IMR-90 (cell line): ENCODE results near the gene ATP11B. TPM values are rescaled to one million over a fixed set of nuclear protein-coding genes. Genes with fewer than 3 reads are reported as not detected.

Source experiments
- ATAC-seq: fragments of 200-7000 bp; cut with Tn5 transposase; 2 replicates; pipeline ENCODE4 v1.9.1; 2020; ENCODE audit warnings: low read depth, mild to moderate bottlenecking, moderate library complexity
- BruUV-seq: library from RNA; stranded (reverse); fragments of 400-500 nt; replicated peaks from 2 replicates; lab custom pipeline; 2021; lab: Mats Ljungman, UMichigan
- CTCF ChIA-PET: fragments of 300-600 bp; formaldehyde crosslinking; extraction: SDS; loops from one replicate; lab custom pipeline; 2021; ENCODE audit warnings: antibody characterized with exemption; lab: Yijun Ruan, JAX
- POLR2A ChIA-PET: fragments of 300-600 bp; sonication (Branson Sonifier 250); formaldehyde crosslinking; loops from one replicate; lab custom pipeline; 2022; ENCODE audit warnings: antibody characterized with exemption; ENCODE audit not compliant: unreplicated experiment; lab: Charles Lee
- DNase-seq: peaks from one replicate; pipeline ENCODE4 v3.0.0; 2013
- H2AFZ ChIP-seq: replicated peaks from 2 replicates; pipeline ENCODE3; 2013; ENCODE audit warnings: low read length, mild to moderate bottlenecking; ENCODE audit not compliant: poor library complexity
- H2AK5ac ChIP-seq: 2 replicates; pipeline ENCODE4 v1.6.1; 2013; ENCODE audit warnings: low read depth, low read length, inconsistent platforms
- H2AK9ac ChIP-seq: replicated peaks from 2 replicates; pipeline ENCODE3; 2013; ENCODE audit warnings: mild to moderate bottlenecking, low read depth, low read length, moderate library complexity; ENCODE audit not compliant: poor library complexity
- H2BK120ac ChIP-seq: 2 replicates; pipeline ENCODE4 v1.6.1; 2013; ENCODE audit warnings: low read depth, low read length, inconsistent platforms
- H2BK15ac ChIP-seq: 3 replicates; pipeline ENCODE4 v1.6.1; 2013; ENCODE audit warnings: low read depth, low read length, inconsistent platforms
- H2BK20ac ChIP-seq: 2 replicates; pipeline ENCODE4 v1.6.1; 2013; ENCODE audit warnings: low read depth, mild to moderate bottlenecking, inconsistent platforms, low read length, moderate library complexity
- H2BK5ac ChIP-seq: 2 replicates; pipeline ENCODE4 v1.6.1; 2013; ENCODE audit warnings: mild to moderate bottlenecking, low read depth, low read length, inconsistent platforms; ENCODE audit not compliant: poor library complexity, severe bottlenecking
- H3K14ac ChIP-seq: replicated peaks from 2 replicates; pipeline ENCODE4 v1.6.1; 2013; ENCODE audit warnings: low read depth, low read length, inconsistent platforms
- H3K18ac ChIP-seq: 2 replicates; pipeline ENCODE4 v1.6.1; 2013; ENCODE audit warnings: low read depth, low read length, control low read depth
- H3K23ac ChIP-seq: 2 replicates; pipeline ENCODE4 v1.6.1; 2013; ENCODE audit warnings: low read depth, low read length, inconsistent platforms
- H3K27ac ChIP-seq: 2 replicates; pipeline ENCODE4 v1.5.1; 2013; ENCODE audit warnings: mild to moderate bottlenecking, control low read depth, low read length; ENCODE audit not compliant: insufficient read depth
- H3K27me3 ChIP-seq: 2 replicates; pipeline ENCODE4 v1.6.1; 2013; ENCODE audit warnings: low read length; ENCODE audit not compliant: control insufficient read depth, insufficient read depth
- H3K36me3 ChIP-seq: 2 replicates; pipeline ENCODE4 v1.6.1; 2013; ENCODE audit warnings: low read length, mixed read lengths; ENCODE audit not compliant: control insufficient read depth, insufficient read depth
- H3K4ac ChIP-seq: 2 replicates; pipeline ENCODE4 v1.6.1; 2013; ENCODE audit warnings: low read depth, low read length, inconsistent platforms
- H3K4me1 ChIP-seq: 2 replicates; pipeline ENCODE4 v1.6.1; 2013; ENCODE audit warnings: low read length, mixed read lengths; ENCODE audit not compliant: control insufficient read depth, insufficient read depth
- H3K4me2 ChIP-seq: 2 replicates; pipeline ENCODE4 v1.6.1; 2013; ENCODE audit warnings: low read depth, mild to moderate bottlenecking, control low read depth, low read length, moderate library complexity
- H3K4me3 ChIP-seq: 2 replicates; pipeline ENCODE4 v1.5.1; 2013; ENCODE audit warnings: low read depth, mild to moderate bottlenecking, control low read depth, low read length, moderate library complexity; ENCODE audit not compliant: insufficient read depth
- H3K56ac ChIP-seq: 2 replicates; pipeline ENCODE4 v1.6.1; 2013; ENCODE audit warnings: low read length, inconsistent platforms; ENCODE audit not compliant: insufficient read depth; ENCODE audit errors: extremely low read depth
- H3K79me1 ChIP-seq, 2 experiments: 2 replicates each; pipeline ENCODE4 v1.6.1; 2013; ENCODE audit warnings: low read length in 2 of 2, inconsistent platforms in 1 of 2, low read depth in 1 of 2
- H3K9ac ChIP-seq: 2 replicates; pipeline ENCODE4 v1.6.1; 2013; ENCODE audit warnings: low read depth, low read length, control low read depth
- H3K9me1 ChIP-seq: 2 replicates; pipeline ENCODE4 v1.6.1; 2013; ENCODE audit warnings: low read length, inconsistent platforms; ENCODE audit not compliant: insufficient read depth
- H3K9me3 ChIP-seq: 2 replicates; pipeline ENCODE4 v1.6.1; 2013; ENCODE audit warnings: low read length; ENCODE audit not compliant: control insufficient read depth, insufficient read depth
- H4K20me1 ChIP-seq: 2 replicates; pipeline ENCODE4 v1.6.1; 2013; ENCODE audit warnings: low read length, inconsistent platforms; ENCODE audit not compliant: insufficient read depth
- H4K5ac ChIP-seq: 2 replicates; pipeline ENCODE4 v1.6.1; 2013; ENCODE audit warnings: mild to moderate bottlenecking, low read depth, low read length, control low read depth
- H4K8ac ChIP-seq, 2 experiments: 2 replicates each; pipeline ENCODE4 v1.6.1; 2013; ENCODE audit warnings: low read depth in 2 of 2, low read length in 2 of 2, control low read depth in 1 of 2, inconsistent platforms in 1 of 2
- H4K91ac ChIP-seq: 2 replicates; pipeline ENCODE4 v1.6.1; 2013; ENCODE audit warnings: low read depth, low read length, inconsistent platforms; ENCODE audit not compliant: insufficient read depth
- CEBPB ChIP-seq: IDR thresholded peaks from 2 replicates; pipeline ENCODE4 v1.6.1; 2012; ENCODE audit warnings: low read depth, low read length, improper control_type of control experiment
- CHD1 ChIP-seq: IDR thresholded peaks from 2 replicates; pipeline ENCODE4 v1.6.1; 2012; ENCODE audit warnings: low read depth, low read length, improper control_type of control experiment
- CTCF ChIP-seq: conservative IDR thresholded peaks from 2 replicates; pipeline ENCODE4 v1.5.1; 2012; ENCODE audit warnings: mild to moderate bottlenecking, low read depth, low read length, improper control_type of control experiment
- MAZ ChIP-seq: IDR thresholded peaks from 2 replicates; pipeline ENCODE4 v1.6.1; 2012; ENCODE audit warnings: low read depth, mild to moderate bottlenecking, low read length, improper control_type of control experiment, moderate library complexity, borderline replicate concordance
- RAD21 ChIP-seq: IDR thresholded peaks from 2 replicates; pipeline ENCODE4 v1.6.1; 2012; ENCODE audit warnings: low read length, improper control_type of control experiment
- SMC3 ChIP-seq: fragments of 150-350 bp; IDR thresholded peaks from 2 replicates; pipeline ENCODE4 v1.6.1; 2016; ENCODE audit warnings: low read depth, mild to moderate bottlenecking, antibody characterized with exemption, low read length, moderate library complexity
- WGBS, 2 experiments: methylation state at CpG; one replicate each; pipeline versions ENCODE4 v1.1.5 to v1.1.7; 2013; ENCODE audit warnings: missing lambda C conversion rate in 2 of 2; ENCODE audit not compliant: insufficient read length in 1 of 2; ENCODE audit errors: extremely low coverage in 2 of 2; 5-methylcytosine and 5-hydroxymethylcytosine counted together
- dilution Hi-C: fragments of 300-500 bp; cut with HindIII; formaldehyde crosslinking; loops from one replicate; pipeline ENCODE4 v1.14.3; 2018; ENCODE audit warnings: low sequenced_read_pairs; ENCODE audit not compliant: unreplicated experiment
- in situ Hi-C: fragments of 300-500 bp; cut with MboI; formaldehyde crosslinking; loops from 3 replicates; pipeline ENCODE4 v1.14.3; 2019; ENCODE audit warnings: low sequenced_read_pairs, inconsistent platforms, mixed read lengths
- intact Hi-C: fragments of 100-400 bp; cut with micrococcal nuclease; formaldehyde crosslinking; loops from 2 replicates; pipeline ENCODE4 v1.10.0; 2022
- polyA plus RNA-seq, 3 experiments: library from polyadenylated mRNA; depleted of rRNA; stranded (reverse); fragments of >200 nt; gene quantifications; 2 replicates each; pipeline ENCODE4 v1.2.3, GENCODE V29; 2012; ENCODE audit warnings: low replicate concordance in 1 of 3
- total RNA-seq: library from RNA; depleted of rRNA; stranded (reverse); fragments of >200 nt; gene quantifications from 2 replicates; pipeline ENCODE4 v1.2.3, GENCODE V29; 2012

The ATP11B gene
- total and polyA plus RNA-seq, 2 of the 4 experiments (the other 2 are of a cell fraction) = 10.0 to 39.6 TPM

GRCh38 chr3:182803596-182803995, 10.3 kb downstream of the ATP11B start:
- H3K9me1 ChIP-seq = no peaks in the 10 kb centered on the region
- no peak overlapping the region for H4K5ac ChIP-seq
- no peak overlapping the region for H4K91ac ChIP-seq
- no peak overlapping the region for H3K27ac ChIP-seq
- no peak overlapping the region for H4K8ac ChIP-seq
- H2AK5ac ChIP-seq = no peak overlapping the region
- H2AK9ac ChIP-seq = no peak overlapping the region
- no peak overlapping the region for H2BK20ac ChIP-seq
- 0 out of 2 replicates have a peak, but pooled peaks cover 2% of the 10 kb centered on the region for H3K4me1 ChIP-seq
- CTCF ChIA-PET = interaction anchor here (0.7 kb wide), 1 partner anchor 151 kb away, joined by 5 read pairs; no protein-coding TSS in a partner anchor
- H2AFZ ChIP-seq = no peak overlapping the region
- DNase-seq = no peak
- H4K20me1 ChIP-seq = peaks cover 9% of the 10 kb centered on the region; the same call in 1 of the 2 replicates
- H2BK5ac ChIP-seq = no peak overlapping the region
- no peaks in the 10 kb centered on the region for H3K36me3 ChIP-seq
- H3K79me1 ChIP-seq = peaks cover 3 to 25% of the 10 kb centered on the region in 2 experiments; a peak in 3 of 4 replicates
- in situ Hi-C loops = no loop called here
- H3K27me3 ChIP-seq = no peaks in the 10 kb centered on the region
- BruUV-seq = no TSS peak
- ATAC-seq = no peak
- H3K9me3 ChIP-seq = no peaks in the 10 kb centered on the region
- H3K23ac ChIP-seq = no peak overlapping the region
- dilution Hi-C loops = no loop called here
- H3K18ac ChIP-seq = no peak overlapping the region
- TF ChIP-seq CHD1 (no peak), MAZ (no peak), SMC3 (no peak), CEBPB (no peak), CTCF (no peak), RAD21 (no peak)
- intact Hi-C loops = no loop called here
- no CpG with 5 or more reads among the region's 4 CpGs for WGBS, 2 experiments
- no peak overlapping the region for H2BK120ac ChIP-seq
- no peak overlapping the region for H3K56ac ChIP-seq
- H2BK15ac ChIP-seq = no peak overlapping the region
- POLR2A ChIA-PET = no interaction called here
- H3K4ac ChIP-seq = no peak overlapping the region
- no peak overlapping the region for H3K4me3 ChIP-seq
- H3K9ac ChIP-seq = no peak overlapping the region
- H3K14ac ChIP-seq = no peak overlapping the region
- no peak overlapping the region for H3K4me2 ChIP-seq
